Vagina (tissue), 2 donors: ENCODE data around the gene SPDYE18.
"Not testable (repeated sequence)": the region's sequence is repeated elsewhere in the genome, so short reads cannot be mapped to it uniquely, and the experiment has no call there.

Source experiments
- CTCF ChIP-seq, 3 experiments: fragments of 450-650 bp in 2 of 3; fragments of 200-600 bp in 1 of 3; sonication (generic) in 1 of 3; IDR thresholded peaks; one replicate each; pipeline ENCODE4 v1.5.1; 2017 to 2019; ENCODE audit warnings: antibody characterized with exemption in 3 of 3, mild to moderate bottlenecking in 2 of 3, moderate library complexity in 2 of 3
- POLR2A ChIP-seq, 2 donors: fragments of 450-650 bp; IDR thresholded peaks; one replicate each; pipeline ENCODE4 v1.6.1; 2017; ENCODE audit warnings: antibody characterized with exemption in 2 of 2, mild to moderate bottlenecking in 2 of 2, moderate library complexity in 2 of 2

GRCh38 chr7:77079112-77079511 is 16.8 kb upstream of the SPDYE18 start:
- TF ChIP-seq POLR2A, CTCF (IDR thresholded peaks at IDR 0.05): not testable (repeated sequence)
